Measurements from ENCODE around the gene SLC10A3. TPM values are rescaled to one million over a fixed set of nuclear protein-coding genes. Genes with fewer than 3 reads are reported as not detected.
A peak's percentile ranks its signal among the peaks of the same experiment; 100 is the strongest.

The SLC10A3 gene
- total and polyA plus RNA-seq, 2 donors: 7.9 to 55.2 TPM

DNA sequence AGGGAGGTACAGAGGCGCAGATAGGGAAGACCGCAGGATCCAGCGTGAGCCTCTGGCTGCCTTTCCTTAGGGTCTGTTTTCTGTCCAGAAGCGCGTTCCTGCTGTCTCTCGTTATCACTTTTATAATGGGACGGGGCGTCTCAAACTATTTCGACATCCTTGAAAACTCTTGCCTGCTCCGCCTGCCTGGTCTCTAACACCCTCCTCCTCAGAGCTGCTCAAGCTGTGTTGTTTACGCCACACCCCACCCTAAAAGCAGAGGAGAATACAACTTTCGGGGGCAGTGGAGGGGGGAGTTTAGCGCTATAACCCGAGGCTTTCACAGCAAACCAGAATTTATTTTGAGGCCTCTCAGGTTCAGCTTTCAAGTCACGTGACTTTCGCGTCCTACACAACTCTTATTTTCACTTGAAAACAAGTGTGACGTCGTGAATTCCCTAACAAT is 26.2 kb upstream of the SLC10A3 start:
- Histone ChIP-seq H3K27ac (ENCODE audit: low read depth) (peak overlapping the region; percentile 91), H3K4me3 (ENCODE audit: low read depth, low read length) (peak overlapping the region; percentile 15), H3K4me1 (ENCODE audit: insufficient read depth) (no peaks in the 10 kb centered on the region), H3K36me3 (ENCODE audit: insufficient read depth) (no peaks in the 10 kb centered on the region)
- WGBS: 2% methylated on average over 19 of the region's 19 CpGs
- DNase-seq (ENCODE audit: extremely low spot score): peak; percentile 59

DNA sequence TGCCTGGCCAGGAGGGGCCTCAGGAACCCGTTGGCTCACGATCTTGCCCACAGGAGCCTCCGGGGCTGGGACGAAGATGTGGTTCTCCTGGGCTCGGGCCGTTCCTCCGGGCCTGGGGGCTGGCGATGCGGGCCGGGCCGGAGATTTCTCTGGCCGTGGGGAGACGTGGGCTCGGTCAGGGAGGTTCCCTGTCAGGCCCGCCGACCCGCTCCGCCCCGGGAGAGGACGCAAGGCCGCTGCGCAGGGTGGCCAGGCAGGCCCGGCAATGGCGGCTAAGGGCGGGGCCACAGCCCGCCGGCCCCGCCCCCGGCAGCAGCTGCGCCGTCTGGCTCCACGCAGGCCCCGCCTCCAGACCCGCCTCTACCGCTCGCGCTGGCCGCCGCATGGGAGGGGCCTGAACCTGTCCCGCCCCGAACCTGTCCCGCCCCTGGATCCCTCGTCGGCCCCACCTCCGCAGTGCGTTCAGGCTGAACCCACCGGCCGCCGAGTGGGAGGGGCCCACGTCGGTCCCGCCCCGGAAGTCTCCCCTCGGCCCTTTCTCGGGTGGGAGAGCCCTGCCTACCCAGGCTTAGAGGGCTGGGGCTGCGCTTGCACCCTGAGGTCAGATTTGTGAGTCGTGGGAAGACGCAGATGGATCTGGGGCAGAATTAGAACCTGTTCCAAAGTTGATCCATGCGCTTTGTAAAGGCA is 25.7 kb upstream of the SLC10A3 start, which contains the start of gene FAM3A:
Gene FAM3A (minus strand): TSS at position 267 of the 690 bp plus-strand sequence. CDS start 460 bp downstream, outside the sequence.
- H3K36me3 ChIP-seq (ENCODE audit: insufficient read depth): no peaks in the 10 kb centered on the region
- peak; percentile 76 for DNase-seq (ENCODE audit: extremely low spot score)
- H3K27ac ChIP-seq (ENCODE audit: low read depth): peak within 1 kb of the TSS; percentile 91
- H3K4me1 ChIP-seq (ENCODE audit: insufficient read depth): no peaks in the 10 kb centered on the region
- peak within 1 kb of the TSS; percentile 59 for H3K4me3 ChIP-seq (ENCODE audit: low read depth, low read length)
- under 1% methylated on average over 56 of the region's 59 CpGs for WGBS

GRCh38 chrX:154515090-154515965 is 24.9 kb upstream of the SLC10A3 start:
- Histone ChIP-seq H3K27ac (ENCODE audit: low read depth) (peak overlapping the region; percentile 89), H3K4me1 (ENCODE audit: insufficient read depth) (no peaks in the 10 kb centered on the region), H3K4me3 (ENCODE audit: low read depth, low read length) (peak overlapping the region; percentile 59), H3K36me3 (ENCODE audit: insufficient read depth) (no peaks in the 10 kb centered on the region)
- DNase-seq (ENCODE audit: extremely low spot score): no peak
- 15% methylated on average over 34 of the region's 34 CpGs for WGBS

GRCh38 chrX:154513716-154514115 is 23.3 kb upstream of the SLC10A3 start:
- Histone ChIP-seq H3K27ac (ENCODE audit: low read depth) (no peak overlapping the region), H3K4me3 (ENCODE audit: low read depth, low read length) (no peak overlapping the region), H3K4me1 (ENCODE audit: insufficient read depth) (no peaks in the 10 kb centered on the region), H3K36me3 (ENCODE audit: insufficient read depth) (no peaks in the 10 kb centered on the region)
- no peak for DNase-seq (ENCODE audit: extremely low spot score)
- 94% methylated on average over 2 of the region's 2 CpGs for WGBS

DNA sequence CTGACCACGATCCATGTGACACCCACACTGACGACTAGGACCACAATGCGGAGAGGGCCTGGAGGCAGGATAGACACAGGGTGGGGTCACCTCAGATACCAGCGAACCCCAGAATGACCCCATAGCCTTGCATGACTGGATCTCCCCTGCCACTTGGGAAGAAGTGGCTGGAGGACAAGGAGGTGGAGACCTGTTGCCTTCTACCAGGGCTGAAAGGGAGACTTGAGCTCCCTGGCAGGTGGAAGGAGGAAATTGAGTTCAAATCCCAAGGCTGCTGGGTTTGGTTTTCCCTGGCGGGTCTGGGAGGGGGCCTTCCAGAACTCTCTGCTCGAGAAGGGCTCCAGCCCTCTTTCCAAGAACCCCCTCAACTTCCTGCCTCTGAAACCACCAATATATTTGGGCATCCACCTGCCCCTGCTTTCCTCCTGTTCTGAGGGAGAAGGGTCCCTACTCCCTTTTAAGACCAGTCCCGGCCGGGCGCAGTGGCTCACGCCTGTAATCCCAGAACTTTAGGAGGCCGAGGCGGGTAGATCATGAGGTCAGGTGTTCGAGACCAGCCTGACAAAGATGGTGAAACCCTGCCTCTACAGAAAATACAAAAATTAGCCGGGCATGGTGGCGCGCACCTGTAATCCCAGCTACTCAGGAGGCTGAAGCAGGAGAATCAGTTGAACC is 22.6 kb upstream of the SLC10A3 start:
- Histone ChIP-seq H3K4me3 (ENCODE audit: low read depth, low read length) (no peak overlapping the region), H3K4me1 (ENCODE audit: insufficient read depth) (no peaks in the 10 kb centered on the region), H3K36me3 (ENCODE audit: insufficient read depth) (no peaks in the 10 kb centered on the region), H3K27ac (ENCODE audit: low read depth) (no peak overlapping the region)
- no peak for DNase-seq (ENCODE audit: extremely low spot score)
- WGBS: 93% methylated on average over 16 of the region's 16 CpGs

DNA sequence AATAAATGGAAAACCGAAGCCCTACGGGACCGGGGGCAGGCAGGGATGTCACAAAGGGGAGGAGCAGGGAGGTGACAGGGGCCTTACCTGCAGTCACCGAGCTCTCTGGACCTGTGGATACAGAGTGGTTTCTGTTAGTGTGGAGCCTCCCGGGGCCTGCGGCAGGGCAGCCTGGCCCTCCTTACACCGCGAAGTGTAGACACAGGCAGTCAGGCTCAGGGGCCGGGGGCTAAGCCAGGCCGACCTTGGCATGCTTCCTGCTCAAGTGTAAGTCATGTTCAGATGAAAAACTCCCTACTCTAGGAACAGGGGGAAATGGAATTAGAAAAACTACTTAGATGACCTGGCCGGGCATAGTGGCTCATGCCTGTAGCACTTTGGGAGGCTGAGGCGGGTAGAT is 21.3 kb upstream of the SLC10A3 start:
- Histone ChIP-seq H3K4me1 (ENCODE audit: insufficient read depth) (no peaks in the 10 kb centered on the region), H3K4me3 (ENCODE audit: low read depth, low read length) (no peak overlapping the region), H3K36me3 (ENCODE audit: insufficient read depth) (no peaks in the 10 kb centered on the region), H3K27ac (ENCODE audit: low read depth) (no peak overlapping the region)
- 74% methylated on average over 12 of the region's 12 CpGs for WGBS
- no peak for DNase-seq (ENCODE audit: extremely low spot score)

DNA sequence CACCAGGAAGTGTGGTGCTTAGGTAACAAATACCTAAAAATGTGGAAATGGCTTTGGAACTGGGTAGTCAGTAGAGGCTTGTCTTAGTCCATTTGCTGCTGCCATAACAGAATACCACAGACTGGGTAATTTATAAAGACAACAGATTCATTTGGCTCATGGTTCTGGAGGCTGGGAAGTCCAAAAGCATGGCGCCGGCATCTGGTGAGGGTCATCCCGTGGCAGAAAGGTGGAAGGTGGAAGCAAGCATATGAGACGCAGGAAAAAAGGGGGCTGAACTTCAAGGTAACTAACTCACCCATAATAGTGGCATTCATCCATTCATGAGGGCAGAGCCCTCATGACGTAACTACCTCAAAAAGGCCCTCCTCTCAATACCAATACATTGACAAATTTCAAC is 19.0 kb upstream of the SLC10A3 start:
- 98% methylated on average over 5 of the region's 5 CpGs for WGBS
- H3K36me3 ChIP-seq (ENCODE audit: insufficient read depth): no peaks in the 10 kb centered on the region

GRCh38 chrX:154508384-154508745 is 17.9 kb upstream of the SLC10A3 start:
- Histone ChIP-seq H3K36me3 (ENCODE audit: insufficient read depth) (no peaks in the 10 kb centered on the region), H3K27ac (ENCODE audit: low read depth) (no peak overlapping the region), H3K4me3 (ENCODE audit: low read depth, low read length) (no peak overlapping the region), H3K4me1 (ENCODE audit: insufficient read depth) (no peaks in the 10 kb centered on the region)
- no peak for DNase-seq (ENCODE audit: extremely low spot score)
- 93% methylated on average over 13 of the region's 13 CpGs for WGBS

More for the DNA sequence above, 19.0 kb upstream of the SLC10A3 start:
- Histone ChIP-seq H3K4me1 (ENCODE audit: insufficient read depth) (no peaks in the 10 kb centered on the region), H3K4me3 (ENCODE audit: low read depth, low read length) (no peak overlapping the region), H3K27ac (ENCODE audit: low read depth) (no peak overlapping the region)
- no peak for DNase-seq (ENCODE audit: extremely low spot score)

DNA sequence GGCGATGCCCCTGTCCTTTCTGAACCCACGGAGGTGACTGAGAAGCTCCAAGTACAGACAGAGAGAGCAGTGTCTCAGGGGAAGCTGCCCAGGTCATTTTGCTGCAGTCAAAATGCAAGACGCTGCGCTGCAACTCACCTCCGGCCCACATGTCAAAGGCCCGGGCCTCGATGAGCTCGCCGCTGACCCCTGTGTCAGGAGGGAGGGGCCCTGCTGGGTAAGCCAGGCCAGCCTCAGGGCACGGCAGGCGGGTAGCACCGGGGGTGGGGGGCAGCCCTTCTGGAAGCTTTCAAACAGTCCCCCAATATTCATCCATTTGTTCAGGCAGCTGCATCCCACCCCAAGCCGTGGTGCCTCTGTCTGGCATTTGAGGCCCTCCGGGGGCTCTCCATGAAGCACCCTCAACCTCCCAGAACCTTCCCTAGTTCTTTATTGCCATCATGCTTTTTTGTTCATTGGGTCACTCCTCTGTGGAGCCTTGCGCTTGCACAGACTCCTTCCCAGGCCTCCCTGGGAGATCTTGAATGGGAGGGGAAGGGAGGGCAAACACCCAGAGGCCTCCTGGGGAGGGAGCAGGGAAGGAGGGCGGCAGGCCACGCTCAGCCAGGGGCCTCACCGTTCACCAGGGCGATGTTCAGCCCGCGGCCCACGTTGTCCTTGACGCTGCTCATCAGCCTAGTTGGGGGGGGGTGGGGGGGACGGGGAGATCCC is 17.4 kb upstream of the SLC10A3 start:
- Histone ChIP-seq H3K36me3 (ENCODE audit: insufficient read depth) (no peaks in the 10 kb centered on the region), H3K4me1 (ENCODE audit: insufficient read depth) (no peaks in the 10 kb centered on the region), H3K27ac (ENCODE audit: low read depth) (no peak overlapping the region), H3K4me3 (ENCODE audit: low read depth, low read length) (no peak overlapping the region)
- DNase-seq (ENCODE audit: extremely low spot score): no peak
- 85% methylated on average over 24 of the region's 24 CpGs for WGBS

GRCh38 chrX:154506483-154507332 is 16.3 kb upstream of the SLC10A3 start:
- Histone ChIP-seq H3K4me3 (ENCODE audit: low read depth, low read length) (no peak overlapping the region), H3K27ac (ENCODE audit: low read depth) (no peak overlapping the region), H3K4me1 (ENCODE audit: insufficient read depth) (no peaks in the 10 kb centered on the region), H3K36me3 (ENCODE audit: insufficient read depth) (no peaks in the 10 kb centered on the region)
- WGBS: 90% methylated on average over 37 of the region's 37 CpGs
- no peak for DNase-seq (ENCODE audit: extremely low spot score)

DNA sequence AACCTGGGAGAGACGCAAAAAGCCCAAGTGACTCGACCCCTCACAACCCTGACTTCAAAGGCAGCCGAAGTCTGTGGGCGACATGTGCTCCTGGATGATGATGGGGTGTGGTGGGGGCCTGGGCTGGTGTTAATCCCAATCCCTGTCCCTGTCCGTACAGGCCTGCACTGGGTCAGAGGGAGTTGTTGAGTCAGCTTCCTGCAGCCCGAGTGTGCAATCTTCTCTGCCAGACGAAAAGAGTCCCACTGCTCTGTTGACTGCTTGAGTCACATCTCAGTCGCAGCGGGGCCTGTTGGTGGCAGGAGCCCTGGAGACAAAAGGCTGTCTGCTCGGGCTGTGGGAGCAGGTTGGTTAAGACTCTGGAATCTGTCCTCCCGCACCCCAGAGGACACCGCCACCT is 15.3 kb upstream of the SLC10A3 start:
- no peaks in the 10 kb centered on the region for H3K36me3 ChIP-seq (ENCODE audit: insufficient read depth)
- 71% methylated on average over 12 of the region's 12 CpGs for WGBS
- no peak overlapping the region for H3K4me3 ChIP-seq (ENCODE audit: low read depth, low read length)
- no peak for DNase-seq (ENCODE audit: extremely low spot score)
- H3K4me1 ChIP-seq (ENCODE audit: insufficient read depth): no peaks in the 10 kb centered on the region
- no peak overlapping the region for H3K27ac ChIP-seq (ENCODE audit: low read depth)

GRCh38 chrX:154502989-154503388 is 12.6 kb upstream of the SLC10A3 start:
- no peaks in the 10 kb centered on the region for H3K4me1 ChIP-seq (ENCODE audit: insufficient read depth)
- WGBS: 81% methylated on average over 3 of the region's 3 CpGs

More at GRCh38 chrX:154502989-154503388, 12.6 kb upstream of the SLC10A3 start:
- H3K27ac ChIP-seq (ENCODE audit: low read depth): no peak overlapping the region
- H3K36me3 ChIP-seq (ENCODE audit: insufficient read depth): no peaks in the 10 kb centered on the region
- no peak overlapping the region for H3K4me3 ChIP-seq (ENCODE audit: low read depth, low read length)
- no peak for DNase-seq (ENCODE audit: extremely low spot score)
